Kidney tubule cell (primary cell): ENCODE results near the gene VPS41.
"Not testable (repeated sequence)": the region's sequence is repeated elsewhere in the genome, so short reads cannot be mapped to it uniquely, and the experiment has no call there.

Source experiments
- DNase-seq: peaks from one replicate; pipeline ENCODE4 v3.0.0-alpha.2; 2018; ENCODE audit warnings: low spot score

The VPS41 gene

DNA sequence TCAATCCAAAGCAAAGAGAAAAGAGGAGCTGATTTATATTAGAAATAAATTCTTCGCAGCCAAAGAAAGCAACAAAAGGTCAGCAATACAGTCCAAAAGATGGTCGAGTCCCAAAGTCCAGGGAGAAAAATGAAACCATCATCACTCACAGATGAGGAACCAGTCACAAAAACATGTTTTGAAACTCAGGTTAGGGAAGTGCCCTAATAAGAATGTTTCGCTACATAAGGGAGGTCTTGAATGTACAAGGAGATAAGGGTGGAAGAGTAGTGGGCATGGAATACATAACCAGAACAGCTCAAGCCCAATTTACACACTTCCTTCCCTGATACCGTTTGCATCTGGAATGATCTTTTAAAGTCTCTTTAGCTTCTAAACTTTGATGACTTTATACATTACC is 53.6 kb downstream of the VPS41 start:
- DNase-seq: no peak

DNA sequence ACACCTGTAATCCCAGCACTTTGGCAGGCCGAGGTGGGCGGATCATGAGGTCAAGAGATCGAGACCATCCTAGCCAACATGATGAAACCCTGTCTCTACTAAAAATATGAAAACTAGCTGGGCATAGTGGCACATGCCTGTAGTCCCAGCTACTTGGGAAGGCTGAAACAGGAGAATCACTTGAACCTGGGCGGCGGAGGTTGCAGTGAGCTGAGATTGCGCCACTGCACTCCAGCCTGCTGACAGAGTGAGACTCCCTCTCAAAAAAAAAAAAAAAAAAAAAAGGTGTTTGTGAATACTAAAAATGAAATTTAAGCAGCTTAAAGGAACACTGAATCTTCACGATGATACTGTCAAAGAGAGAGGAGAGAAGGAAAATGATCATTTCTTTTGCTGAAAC is 54.0 kb downstream of the VPS41 start:
- DNase-seq: not testable (repeated sequence)

DNA sequence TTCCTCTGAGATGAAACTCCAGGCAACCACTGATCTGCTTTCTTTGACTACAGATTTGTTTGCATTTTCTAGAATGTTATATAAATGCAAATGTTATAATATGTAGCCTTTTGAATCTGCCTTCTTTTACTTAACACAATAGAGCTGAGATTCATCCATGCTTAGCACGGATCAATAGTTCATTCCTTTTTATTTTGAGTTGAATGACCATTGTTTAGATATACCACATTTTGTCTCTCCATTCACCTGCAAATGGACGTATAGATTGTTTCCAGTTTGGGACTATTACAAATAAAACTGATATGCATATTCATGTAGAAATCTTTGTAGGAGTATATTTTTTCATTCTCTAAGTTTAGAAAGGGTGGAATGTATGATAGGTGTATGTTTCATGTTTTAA is 57.7 kb downstream of the VPS41 start:
- no peak for DNase-seq

DNA sequence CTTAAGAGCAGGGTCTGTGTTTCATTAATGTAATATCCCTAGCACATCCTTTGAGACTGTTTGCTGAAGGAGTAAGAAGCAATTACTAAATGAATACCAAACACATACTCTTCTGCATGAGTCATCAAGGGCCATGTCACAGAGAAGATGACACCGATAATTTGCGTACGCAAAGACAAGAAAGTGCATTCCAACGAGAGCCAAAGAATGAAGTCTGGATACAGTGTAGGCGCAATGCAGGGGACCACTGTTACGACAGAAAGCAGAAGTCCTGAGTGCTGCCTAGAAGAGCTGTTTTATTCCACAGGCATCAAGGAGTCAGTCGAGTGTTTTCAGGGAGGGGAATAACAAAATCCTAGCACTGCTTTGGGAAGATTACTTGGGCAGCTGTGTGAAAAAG is 62.7 kb downstream of the VPS41 start:
- DNase-seq: no peak

DNA sequence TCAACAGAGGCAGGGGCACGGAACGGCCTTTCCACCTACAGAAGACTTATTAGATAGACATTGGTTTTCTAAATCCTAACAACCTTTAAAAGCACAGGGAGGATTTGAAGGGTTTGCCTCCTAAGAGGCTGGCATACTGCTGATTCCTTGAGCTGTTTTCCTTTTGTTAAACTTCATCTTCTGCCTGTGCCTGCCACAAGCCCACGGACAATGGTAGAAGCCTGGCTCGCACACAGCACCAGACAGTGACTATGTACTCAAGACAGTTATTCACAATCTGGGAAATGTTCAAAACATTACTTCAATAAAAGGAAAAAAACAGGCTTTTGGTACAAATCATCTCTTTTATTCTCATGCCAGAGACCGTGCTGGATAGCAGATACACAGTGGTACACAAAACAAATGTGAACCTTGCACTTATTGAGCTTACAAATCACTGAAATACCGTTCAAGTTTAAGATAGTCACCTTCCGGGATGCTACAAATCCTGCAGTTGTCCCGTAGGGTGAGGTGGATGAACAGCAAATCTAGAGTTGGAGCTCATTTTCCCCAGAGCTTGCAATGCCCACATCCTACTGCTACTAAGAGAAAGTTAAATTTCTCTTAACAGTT is 63.9 kb downstream of the VPS41 start:
- no peak for DNase-seq

DNA sequence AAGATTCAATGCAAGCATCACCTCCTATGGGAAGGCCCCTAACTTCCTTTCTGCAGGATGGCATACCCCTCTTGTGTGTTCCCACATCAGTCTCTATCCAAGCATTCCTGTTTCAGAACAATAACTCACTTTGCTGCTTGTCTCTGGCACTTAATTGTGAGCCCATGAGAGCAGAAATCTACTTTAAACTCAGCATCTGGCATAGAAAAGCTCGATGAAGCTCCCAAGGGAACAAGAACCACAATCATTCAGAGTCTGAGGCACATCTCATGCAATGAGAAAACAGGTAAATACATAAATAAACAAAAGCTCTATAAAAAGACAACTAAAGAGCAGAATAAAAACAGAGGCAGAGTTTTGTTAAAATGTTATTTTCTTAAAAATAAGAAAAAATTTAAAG is 66.2 kb downstream of the VPS41 start:
- no peak for DNase-seq

DNA sequence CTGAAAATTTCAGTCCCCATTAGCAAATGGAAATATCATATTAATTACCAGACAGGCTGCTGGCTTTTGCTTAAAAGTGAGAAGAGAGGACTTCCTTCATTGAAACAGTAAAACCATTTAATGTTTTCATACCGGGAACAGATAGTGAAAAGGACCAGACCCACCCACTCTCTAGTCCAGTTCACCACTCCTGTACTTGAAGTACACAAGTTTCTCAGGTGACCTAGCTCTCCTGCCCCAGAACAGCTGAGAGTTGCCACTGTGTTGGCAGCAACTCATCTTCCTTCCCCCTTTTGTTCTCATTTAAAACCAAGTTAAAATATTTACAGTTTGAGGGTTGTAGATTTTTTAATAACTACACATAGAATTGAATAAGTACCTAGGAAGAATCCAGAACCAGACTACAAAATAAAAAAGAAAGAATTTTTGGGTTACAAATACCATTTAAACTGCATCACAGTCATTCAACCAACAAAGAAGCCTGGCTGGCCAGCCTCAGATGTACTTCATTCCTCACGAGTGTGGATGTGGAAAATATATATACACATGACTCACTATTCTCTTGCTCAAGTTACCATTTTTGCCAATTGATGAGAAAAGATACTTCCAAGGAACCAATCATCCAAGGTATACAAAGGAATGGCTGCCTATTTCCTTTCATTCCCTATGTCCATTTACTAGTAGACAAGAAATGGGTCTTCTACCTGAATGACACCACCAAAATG is 68.1 kb downstream of the VPS41 start:
- peak; percentile 80 for DNase-seq

DNA sequence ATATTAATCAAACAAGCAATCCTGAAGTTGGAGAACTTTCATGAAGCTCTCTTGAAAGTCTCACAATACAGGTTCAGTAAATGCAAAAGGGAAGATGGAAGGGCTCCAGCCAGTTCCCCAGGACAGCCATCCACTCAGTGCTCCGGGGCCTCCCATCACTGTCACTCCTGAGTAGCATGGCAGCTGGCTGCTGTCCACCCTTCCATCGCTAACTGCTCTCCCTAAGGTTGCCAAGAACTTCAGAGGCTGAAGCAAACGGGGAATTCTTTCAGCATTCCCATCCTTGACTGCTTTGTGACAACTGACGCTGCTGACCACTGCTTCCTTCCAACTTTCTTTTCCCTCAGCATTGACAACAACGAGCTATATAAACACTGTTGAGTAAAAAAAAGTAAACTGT is 69.1 kb downstream of the VPS41 start:
- DNase-seq: no peak

DNA sequence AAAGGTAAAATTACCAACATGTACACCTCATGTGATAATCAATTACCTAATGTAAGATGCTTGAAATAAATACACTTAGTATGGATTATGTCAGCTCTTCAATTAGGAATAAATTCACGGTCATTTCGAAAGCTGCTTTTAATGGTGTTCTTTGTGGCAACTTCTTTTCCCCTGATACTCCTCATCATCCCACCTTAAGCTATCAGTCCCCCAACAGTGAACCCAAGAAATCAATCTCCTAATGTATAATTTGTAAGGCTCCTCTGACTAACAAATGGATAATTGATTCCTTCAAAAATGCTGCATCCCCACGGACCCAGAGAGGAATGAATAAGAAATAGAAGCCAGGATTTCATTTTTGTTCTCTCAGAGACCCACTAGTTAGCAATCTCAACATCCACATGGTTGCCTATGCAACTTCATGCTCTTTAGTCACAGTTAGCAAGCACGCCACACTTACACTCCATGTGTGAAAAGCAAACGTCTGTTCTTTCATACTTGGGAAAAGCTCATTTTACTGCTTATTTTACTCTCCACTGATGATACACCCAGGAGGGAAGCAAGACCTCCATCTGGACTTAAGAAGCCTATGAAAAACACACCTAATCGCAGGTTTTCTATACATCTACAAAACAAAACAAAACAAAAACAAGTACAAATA is 70.1 kb downstream of the VPS41 start:
- no peak for DNase-seq

DNA sequence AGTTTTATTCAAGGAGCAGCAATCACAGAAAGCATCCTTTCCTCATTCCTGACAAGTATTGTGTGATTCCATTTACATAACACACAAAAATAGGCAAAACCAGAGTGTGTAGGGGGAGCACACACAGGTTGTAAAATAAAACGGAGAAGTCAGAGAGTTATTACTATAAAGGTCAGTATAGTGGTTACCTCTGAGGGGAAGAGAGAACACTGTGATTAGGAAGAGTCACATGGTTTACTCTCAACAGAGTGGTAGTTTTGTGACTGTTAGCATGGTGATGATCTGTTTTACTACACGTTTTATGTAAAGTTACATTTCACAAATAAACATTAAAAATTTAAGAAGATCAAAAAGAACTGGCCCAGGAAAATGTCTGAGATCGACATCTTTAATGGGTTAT is 74.6 kb downstream of the VPS41 start:
- no peak for DNase-seq

DNA sequence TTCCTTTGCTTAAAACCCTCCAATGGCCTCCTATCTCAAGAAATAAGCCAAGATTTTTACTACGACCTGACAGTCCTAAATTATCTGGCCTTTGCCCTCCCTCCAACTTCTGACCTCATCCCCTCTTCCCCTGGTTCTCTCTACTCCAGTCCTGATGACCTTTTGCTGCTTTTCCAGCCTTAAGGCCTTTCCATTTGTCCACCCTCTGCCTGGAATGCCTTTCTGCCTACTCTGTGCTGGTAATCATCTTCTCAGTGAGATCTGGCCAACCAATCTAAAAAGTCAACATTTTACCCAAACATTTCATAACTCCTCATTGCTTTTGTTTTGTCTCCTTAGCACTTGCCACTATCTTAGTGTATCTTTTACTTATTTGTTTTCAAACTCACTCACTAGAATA is 75.7 kb downstream of the VPS41 start:
- no peak for DNase-seq

DNA sequence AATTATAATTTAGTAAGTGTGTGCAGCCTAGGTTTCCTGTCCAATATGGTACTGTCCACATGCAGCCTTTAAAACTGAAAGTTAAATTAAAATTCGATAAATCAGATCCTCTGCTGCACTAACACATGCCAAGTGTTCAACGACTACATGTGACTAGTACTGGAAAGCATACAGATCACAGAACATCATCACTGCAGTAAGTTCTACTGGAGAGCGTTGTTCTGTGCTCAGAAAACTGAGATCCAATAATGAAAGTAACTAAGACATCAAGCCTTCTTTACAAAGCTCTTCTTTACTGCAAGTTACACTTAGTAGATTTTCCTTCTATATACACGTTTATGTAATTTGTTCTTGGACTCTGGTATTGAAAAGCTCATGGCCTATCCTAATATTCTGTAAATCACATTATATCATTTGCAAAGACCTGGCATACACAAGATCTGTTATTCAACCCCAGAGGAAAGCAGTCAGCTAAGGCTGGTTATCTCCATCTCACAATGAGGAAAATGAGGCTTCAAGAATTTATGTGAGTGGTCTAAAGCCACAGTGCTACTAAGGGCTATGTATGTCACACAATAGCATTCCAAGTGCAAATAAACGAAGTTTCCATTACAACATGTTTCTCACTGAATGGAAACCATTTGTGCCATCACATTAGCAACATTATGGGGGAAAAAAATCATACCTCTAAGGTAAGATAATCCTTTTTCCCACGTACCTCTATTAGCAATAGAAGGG is 77.6 kb downstream of the VPS41 start:
- peak; percentile 18 for DNase-seq

DNA sequence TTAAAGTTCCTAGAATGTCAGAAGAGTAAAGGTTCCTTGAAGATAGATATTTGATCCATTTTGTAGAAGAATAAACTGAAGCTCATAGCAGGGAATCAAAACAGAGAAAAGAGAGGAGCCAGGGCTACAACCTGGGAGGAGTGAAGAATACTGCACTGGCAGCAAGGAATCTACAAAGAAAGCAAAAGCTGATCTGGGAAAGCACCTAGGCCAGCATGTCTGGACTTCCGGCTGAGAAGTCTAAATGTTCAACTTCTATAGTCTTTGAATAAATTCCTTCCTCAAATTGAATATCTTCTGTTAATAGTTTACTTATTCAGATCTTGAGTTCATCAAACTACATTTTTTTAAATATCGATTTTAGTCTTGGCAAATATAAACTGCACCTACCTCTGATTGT is 78.2 kb downstream of the VPS41 start:
- peak; percentile 50 for DNase-seq

DNA sequence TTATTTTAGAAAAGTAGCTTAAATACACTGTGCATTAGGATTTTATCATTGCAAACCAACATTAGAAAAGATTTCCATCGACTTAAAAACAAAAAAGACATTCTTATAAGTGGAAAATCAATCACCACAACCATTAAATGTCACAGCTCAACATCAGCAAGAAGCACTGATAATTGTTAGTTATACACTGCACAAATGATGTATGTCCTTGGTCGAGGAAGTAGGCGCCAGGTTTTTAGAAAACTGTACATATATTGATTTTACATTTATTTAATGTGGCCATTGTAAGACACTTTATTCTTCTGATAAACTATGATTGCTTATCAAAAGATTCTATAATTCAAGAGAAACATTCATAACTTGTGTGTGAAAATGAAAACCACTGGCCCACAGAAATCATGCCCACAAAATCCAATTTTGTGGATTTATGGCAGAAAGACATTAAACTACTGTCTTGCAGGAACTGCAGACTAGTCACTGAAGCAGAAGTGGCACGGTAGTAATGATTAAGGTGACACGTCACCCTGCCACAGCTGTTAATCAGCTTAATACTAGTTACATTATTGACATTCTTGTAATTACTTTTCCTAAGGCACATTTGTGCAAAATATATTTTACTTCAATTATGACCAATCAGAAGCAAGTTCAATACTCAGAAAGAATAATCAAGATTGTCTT is 79.4 kb downstream of the VPS41 start:
- peak; percentile 10 for DNase-seq

DNA sequence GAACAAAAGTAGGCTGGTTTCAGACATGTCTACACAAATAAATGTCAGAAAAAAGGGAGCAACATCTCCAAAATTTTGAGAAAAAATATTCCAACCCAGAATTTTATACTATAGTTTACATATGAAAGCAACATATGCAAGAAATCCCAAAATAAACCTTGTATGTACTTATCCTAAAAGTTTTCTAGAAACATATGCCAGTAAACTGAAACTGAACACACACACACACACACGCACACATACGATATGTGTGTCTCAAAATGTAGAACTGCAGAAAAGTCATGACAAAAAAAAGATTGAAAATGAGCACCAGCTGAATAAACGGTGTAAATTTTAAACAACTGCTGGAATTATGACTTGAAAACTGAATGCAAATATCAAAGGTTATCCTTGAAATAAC is 81.0 kb downstream of the VPS41 start:
- no peak for DNase-seq

DNA sequence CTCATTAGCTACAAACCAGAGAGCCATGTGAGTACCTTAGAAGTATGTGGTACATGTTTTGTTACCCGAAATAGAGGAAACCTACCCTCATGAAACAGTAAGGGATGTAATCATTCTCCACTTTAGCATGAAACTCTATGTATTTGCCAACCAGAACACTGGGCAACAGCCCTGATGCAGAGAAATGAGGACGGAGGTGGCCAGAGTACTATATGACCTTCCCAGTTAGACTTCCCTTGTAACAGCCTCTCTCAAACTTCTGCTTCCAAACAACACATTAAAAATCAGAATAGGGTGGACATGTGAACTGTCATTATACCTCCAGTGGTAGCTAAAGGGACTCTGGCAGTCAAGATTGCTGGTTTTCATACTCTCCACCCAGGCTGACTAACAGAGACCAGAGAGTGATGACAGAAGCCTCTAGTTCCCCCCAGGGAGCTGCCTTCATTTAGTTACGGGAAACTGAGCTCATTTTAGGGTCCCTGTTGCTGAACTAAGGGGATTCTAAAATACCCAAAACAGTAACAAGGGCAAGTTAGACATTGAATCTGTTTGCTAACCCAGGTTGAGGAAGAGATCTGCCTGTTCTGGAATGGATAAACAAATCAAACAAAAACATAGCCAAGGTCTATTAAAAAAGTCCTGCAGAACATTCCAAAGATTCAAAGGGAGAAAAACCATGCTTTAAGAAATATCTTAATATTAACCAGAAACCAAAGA is 83.1 kb downstream of the VPS41 start:
- DNase-seq: no peak

DNA sequence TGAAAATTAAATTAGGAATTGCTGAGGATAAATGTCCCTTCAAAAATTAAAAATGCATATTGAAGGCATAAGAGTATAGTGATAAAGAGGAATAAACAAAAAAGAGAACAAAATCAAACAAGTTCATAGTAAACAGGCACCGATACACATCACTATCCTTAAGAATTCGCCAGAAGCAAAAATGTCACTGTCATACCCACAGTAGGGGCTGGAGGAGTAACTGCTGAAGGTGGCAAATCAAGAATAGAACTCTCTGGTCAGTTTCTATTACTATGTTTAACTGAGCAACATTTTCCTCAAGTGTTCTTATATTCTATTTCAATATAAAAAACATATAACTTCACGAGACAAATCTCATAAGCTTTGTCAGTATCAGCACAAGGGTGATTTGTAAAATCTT is 84.0 kb downstream of the VPS41 start:
- DNase-seq: no peak

DNA sequence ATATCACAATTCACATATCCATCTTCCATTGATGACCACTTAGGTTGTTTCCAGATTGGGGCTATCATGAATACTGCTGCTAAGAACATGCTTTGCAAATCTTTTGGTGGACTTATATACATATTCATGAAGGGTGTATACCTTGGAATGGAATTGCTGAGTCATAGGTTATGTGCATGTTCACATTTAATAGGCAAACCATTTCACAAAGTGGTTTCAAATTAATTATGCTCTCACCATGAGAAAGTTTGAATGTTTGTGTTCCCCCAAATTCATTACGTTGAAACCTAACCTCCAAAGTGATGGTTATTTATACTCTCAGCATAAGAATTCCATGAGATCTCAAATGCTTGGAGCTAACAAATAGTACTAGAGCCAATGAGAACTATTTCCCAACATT is 86.4 kb downstream of the VPS41 start:
- peak; percentile 13 for DNase-seq

DNA sequence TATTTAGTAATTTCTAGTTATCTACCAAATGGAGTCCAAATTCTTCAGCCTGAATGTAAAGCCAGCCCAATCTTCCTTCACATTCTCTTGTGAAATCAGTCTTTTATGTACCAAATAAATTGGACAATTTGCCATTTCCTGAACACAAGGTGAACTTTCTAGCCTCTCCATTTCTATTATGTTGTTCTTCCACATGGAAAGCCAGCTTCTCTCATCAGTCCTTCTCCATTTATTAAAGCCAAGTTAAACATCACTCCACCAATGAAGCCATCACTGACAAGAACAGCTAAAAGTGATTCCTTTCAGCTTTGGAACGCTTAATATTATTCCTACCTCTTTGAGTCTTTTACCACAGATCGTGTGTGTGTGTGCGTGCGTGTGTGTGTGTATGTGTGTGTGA is 88.4 kb downstream of the VPS41 start:
- DNase-seq: no peak

DNA sequence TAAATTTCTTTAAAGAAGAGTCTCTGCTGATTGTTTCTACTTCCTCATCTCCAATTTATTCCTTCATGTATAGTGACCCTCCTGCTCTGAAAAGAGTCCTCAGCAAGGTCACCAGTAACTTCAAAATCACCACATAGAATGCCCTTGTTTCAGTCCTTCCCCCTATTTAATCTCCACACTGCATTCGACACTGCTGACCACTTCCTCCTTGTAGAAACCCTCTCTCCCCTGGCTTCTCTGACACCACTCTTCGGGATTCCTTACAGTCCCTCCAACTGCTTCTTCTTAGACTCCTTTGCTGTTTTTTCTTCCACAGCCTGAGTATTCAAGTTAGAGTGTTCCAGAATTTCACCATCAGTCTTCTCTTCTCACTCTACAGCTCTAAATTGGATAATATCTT is 89.5 kb downstream of the VPS41 start:
- DNase-seq: no peak

DNA sequence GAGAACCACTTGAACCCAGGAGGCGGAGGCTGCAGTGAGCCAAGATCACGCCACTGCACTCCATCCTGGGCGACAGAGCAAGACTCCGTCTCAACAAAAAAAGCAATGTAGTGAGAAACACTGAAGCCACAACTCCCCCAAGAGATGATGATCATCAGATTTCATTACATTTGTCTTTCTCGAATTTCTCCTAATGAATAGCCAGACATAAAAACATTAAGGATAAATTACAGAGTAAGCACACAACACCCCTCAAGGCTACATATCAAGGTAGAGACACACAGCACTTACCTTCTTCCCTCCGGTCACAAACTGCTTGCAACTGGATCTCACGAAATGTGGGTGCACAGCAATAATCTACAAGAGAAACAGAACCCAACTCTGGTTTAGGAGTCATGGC is 91.5 kb downstream of the VPS41 start:
- DNase-seq: no peak

DNA sequence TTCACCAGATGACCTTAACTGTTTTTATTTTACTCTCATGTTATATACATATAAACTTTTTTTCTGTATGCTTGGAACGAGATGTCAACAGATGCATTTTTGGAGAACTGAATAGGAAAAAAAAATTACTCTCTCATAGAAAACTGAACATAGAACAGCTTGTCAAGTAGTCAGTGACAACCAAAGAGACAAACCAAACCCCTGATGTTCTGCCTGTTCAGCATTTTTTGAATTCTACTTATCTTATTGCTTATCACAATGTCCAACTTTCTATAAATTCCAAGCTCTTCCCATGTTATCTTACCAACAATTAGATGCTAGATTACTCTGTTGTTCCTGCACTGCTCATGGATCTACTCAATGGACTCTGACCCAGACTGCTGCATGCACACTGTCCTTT is 95.2 kb downstream of the VPS41 start:
- no peak for DNase-seq
